Chondrocyte (in vitro differentiated cells): ENCODE results near the gene ALDH1L1. TPM values are rescaled to one million over a fixed set of nuclear protein-coding genes. Genes with fewer than 3 reads are reported as not detected.
A peak's percentile ranks its signal among the peaks of the same experiment; 100 is the strongest.

ENCODE experiments used
- DNase-seq: peaks from one replicate; pipeline ENCODE4 v3.0.0; 2021; ENCODE audit warnings: mixed read lengths, low spot score
- H3K27ac Mint-ChIP-seq: one replicate; pipeline ENCODE4 v1.8.0; 2021; ENCODE audit warnings: mild to moderate bottlenecking, moderate library complexity, mixed read lengths; ENCODE audit not compliant: unreplicated experiment
- H3K27me3 Mint-ChIP-seq: 2 replicates; pipeline ENCODE4 v1.8.0; 2021; ENCODE audit warnings: low read depth, mixed read lengths
- H3K36me3 Mint-ChIP-seq: 2 replicates; pipeline ENCODE4 v1.8.0; 2021; ENCODE audit warnings: low read depth, mixed read lengths
- H3K4me1 Mint-ChIP-seq: 2 replicates; pipeline ENCODE4 v1.8.0; 2021; ENCODE audit warnings: low read depth, mild to moderate bottlenecking, mixed read lengths
- H3K4me3 Mint-ChIP-seq: one replicate; pipeline ENCODE4 v1.8.0; 2021; ENCODE audit warnings: mild to moderate bottlenecking, moderate library complexity, mixed read lengths; ENCODE audit not compliant: unreplicated experiment
- H3K9me3 Mint-ChIP-seq: 2 replicates; pipeline ENCODE4 v1.8.0; 2021; ENCODE audit warnings: low read depth, mixed read lengths
- CTCF ChIP-seq: fragments of 200-600 bp; sonication (generic); IDR thresholded peaks from 2 replicates; pipeline ENCODE4 v1.5.0; 2021; ENCODE audit warnings: antibody characterized with exemption, mild to moderate bottlenecking, moderate library complexity
- total RNA-seq: library from RNA; stranded (reverse); gene quantifications from 3 replicates; pipeline ENCODE4 v1.2.1, GENCODE V29; 2021

Gene ALDH1L1
- total RNA-seq, 1 donor from 2014 or later: 0.60 TPM

GRCh38 chr3:126147147-126147931 is 33.0 kb downstream of the ALDH1L1 start:
- H3K27ac Mint-ChIP-seq: no peak overlapping the region
- H3K4me3 Mint-ChIP-seq: no peak overlapping the region
- H3K36me3 Mint-ChIP-seq: peaks cover 2% of the 10 kb centered on the region
- DNase-seq: peak; percentile 53
- H3K9me3 Mint-ChIP-seq: no peaks in the 10 kb centered on the region
- no peaks in the 10 kb centered on the region for H3K4me1 Mint-ChIP-seq
- peaks cover 33% of the 10 kb centered on the region for H3K27me3 Mint-ChIP-seq
- no peak for TF ChIP-seq CTCF

- TF ChIP-seq CTCF: no peak
- DNase-seq: peak; percentile 73
These were observed 33.8 kb downstream of the ALDH1L1 start for GRCh38 chr3:126146525-126147146.

GRCh38 chr3:126146034-126146433 is 34.4 kb downstream of the ALDH1L1 start:
- TF ChIP-seq CTCF: no peak
- H3K27ac Mint-ChIP-seq: no peak overlapping the region
- H3K27me3 Mint-ChIP-seq: peaks cover 46% of the 10 kb centered on the region
- no peaks in the 10 kb centered on the region for H3K4me1 Mint-ChIP-seq
- H3K36me3 Mint-ChIP-seq: peaks cover 2% of the 10 kb centered on the region
- H3K9me3 Mint-ChIP-seq: no peaks in the 10 kb centered on the region
- peak; percentile 53 for DNase-seq
- no peak overlapping the region for H3K4me3 Mint-ChIP-seq

More at GRCh38 chr3:126146525-126147146, 33.8 kb downstream of the ALDH1L1 start:
- Mint-ChIP-seq H3K4me3 (no peak overlapping the region), H3K27ac (no peak overlapping the region), H3K4me1 (no peaks in the 10 kb centered on the region), H3K9me3 (no peaks in the 10 kb centered on the region), H3K27me3 (peaks cover 40% of the 10 kb centered on the region), H3K36me3 (peaks cover 2% of the 10 kb centered on the region)

- no peak for DNase-seq
- Mint-ChIP-seq H3K27me3 (peaks cover 69% of the 10 kb centered on the region), H3K27ac (no peak overlapping the region), H3K4me3 (no peak overlapping the region), H3K4me1 (no peaks in the 10 kb centered on the region), H3K36me3 (peaks cover 5% of the 10 kb centered on the region), H3K9me3 (no peaks in the 10 kb centered on the region)
- TF ChIP-seq CTCF: no peak
These were observed 37.7 kb downstream of the ALDH1L1 start for GRCh38 chr3:126142652-126143051.

GRCh38 chr3:126137490-126138130 is 42.8 kb downstream of the ALDH1L1 start:
- Mint-ChIP-seq H3K4me3 (no peak overlapping the region), H3K9me3 (no peaks in the 10 kb centered on the region), H3K27me3 (peaks cover 52% of the 10 kb centered on the region), H3K27ac (no peak overlapping the region), H3K4me1 (no peaks in the 10 kb centered on the region), H3K36me3 (peaks cover 3% of the 10 kb centered on the region)
- no peak for TF ChIP-seq CTCF
- no peak for DNase-seq
